Measurements from ENCODE around the gene CLN6. TPM values are rescaled to one million over a fixed set of nuclear protein-coding genes. Genes with fewer than 3 reads are reported as not detected.

The CLN6 gene
- total RNA-seq, 1 donor from 2014 or later: 46.6 TPM

DNA sequence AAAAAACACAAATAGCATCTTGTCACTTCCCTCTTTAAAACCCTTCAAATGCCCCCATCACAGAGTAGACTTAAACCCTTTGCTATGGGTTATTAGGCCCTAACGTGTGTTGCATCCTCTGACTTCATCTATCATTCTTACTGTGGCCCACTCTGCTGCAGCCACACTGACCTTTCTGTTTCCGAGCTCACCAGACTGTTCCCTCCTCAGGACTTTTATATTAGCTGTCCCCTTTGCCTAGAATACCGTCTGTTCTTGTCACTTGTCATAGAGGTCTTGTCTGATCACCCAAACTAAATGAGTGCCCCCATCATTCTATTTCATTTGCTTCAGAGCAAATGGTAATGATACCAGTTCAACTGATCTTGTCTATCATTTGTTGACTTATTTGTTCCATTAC is 47.1 kb upstream of the CLN6 start:
- Mint-ChIP-seq H3K27me3 (no peaks in the 10 kb centered on the region), H3K27ac (peak overlapping the region; percentile 98), H3K4me3 (ENCODE audit: low read depth) (peak overlapping the region; percentile 95), H3K4me1 (ENCODE audit: low read depth) (peaks cover 61% of the 10 kb centered on the region), H3K36me3 (ENCODE audit: insufficient read depth) (peaks cover 2% of the 10 kb centered on the region), H3K9me3 (ENCODE audit: low read depth) (no peaks in the 10 kb centered on the region)
- TF ChIP-seq, protein P1, sequence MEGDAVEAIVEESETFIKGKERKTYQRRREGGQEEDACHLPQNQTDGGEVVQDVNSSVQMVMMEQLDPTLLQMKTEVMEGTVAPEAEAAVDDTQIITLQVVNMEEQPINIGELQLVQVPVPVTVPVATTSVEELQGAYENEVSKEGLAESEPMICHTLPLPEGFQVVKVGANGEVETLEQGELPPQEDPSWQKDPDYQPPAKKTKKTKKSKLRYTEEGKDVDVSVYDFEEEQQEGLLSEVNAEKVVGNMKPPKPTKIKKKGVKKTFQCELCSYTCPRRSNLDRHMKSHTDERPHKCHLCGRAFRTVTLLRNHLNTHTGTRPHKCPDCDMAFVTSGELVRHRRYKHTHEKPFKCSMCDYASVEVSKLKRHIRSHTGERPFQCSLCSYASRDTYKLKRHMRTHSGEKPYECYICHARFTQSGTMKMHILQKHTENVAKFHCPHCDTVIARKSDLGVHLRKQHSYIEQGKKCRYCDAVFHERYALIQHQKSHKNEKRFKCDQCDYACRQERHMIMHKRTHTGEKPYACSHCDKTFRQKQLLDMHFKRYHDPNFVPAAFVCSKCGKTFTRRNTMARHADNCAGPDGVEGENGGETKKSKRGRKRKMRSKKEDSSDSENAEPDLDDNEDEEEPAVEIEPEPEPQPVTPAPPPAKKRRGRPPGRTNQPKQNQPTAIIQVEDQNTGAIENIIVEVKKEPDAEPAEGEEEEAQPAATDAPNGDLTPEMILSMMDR (IDR thresholded peaks at IDR 0.05; ENCODE audit: unreplicated experiment): no peak
- DNase-seq (ENCODE audit: low spot score, unreplicated experiment): no peak

DNA sequence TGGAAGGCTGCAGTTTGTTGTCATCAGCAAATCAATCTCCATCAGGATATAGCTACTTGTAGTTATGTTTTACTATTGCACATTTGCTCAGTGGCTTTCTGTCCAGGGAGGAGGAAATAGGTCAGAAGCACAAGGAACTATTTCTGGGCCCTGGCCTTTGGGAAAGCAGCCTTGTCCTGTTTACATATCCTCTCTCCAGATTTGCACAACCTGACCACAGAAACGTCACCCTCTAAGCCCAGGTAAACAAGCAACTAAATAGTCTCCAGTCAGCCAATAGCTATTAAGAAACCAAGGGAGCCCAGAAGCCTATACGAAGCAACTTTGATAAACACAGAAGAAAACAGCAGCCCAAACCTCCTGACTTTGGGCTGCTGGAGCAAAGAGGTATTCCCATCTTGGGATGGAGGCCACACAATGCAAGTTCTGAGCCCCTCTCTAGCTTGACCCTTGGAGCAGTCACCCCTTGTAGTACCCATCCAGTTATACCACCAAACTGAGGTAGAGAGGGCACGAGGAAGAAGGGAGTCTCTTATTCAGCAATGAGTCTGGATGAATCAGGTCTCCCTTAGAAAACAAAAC is 45.7 kb upstream of the CLN6 start:
- no peak for DNase-seq (ENCODE audit: low spot score, unreplicated experiment)
- Mint-ChIP-seq H3K27me3 (no peaks in the 10 kb centered on the region), H3K27ac (peak overlapping the region; percentile 79), H3K4me3 (ENCODE audit: low read depth) (peak overlapping the region; percentile 12), H3K4me1 (ENCODE audit: low read depth) (peaks cover 55% of the 10 kb centered on the region), H3K36me3 (ENCODE audit: insufficient read depth) (peaks cover 2% of the 10 kb centered on the region), H3K9me3 (ENCODE audit: low read depth) (no peaks in the 10 kb centered on the region)
- TF ChIP-seq, protein P1 (IDR thresholded peaks at IDR 0.05; ENCODE audit: unreplicated experiment): no peak

DNA sequence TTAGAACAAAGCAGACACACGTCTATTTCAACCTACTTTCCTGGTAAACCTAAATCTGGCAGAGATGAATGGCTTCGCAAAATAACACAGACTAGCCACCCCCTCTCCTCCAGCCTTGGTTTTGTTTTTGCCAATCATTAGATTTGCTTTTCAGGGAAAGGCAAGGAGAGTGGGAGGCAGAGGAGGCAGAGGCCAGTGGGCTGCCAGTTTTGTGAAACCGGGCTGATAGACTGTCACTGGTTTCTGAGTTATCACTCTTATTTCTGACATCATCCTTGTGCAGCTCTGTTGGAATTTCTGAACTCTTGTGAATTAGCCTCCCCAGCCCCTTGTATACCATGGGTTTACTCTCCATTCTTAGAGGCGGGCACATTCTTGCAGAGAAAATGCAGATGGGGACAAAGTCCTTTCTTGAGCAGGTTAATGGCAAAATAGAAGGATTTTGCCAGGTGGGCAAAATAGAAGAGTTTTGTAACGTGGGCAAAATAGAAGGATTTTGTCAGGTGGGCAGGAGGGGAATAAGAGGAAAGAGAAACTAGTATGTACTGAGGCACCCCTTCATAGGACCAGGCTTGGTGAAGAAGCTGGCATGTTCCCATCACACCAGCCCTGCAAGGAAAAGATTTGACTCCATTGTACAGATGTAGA is 44.8 kb upstream of the CLN6 start:
- H3K36me3 Mint-ChIP-seq (ENCODE audit: insufficient read depth): no peaks in the 10 kb centered on the region
- TF ChIP-seq, protein P1 (IDR thresholded peaks at IDR 0.05; ENCODE audit: unreplicated experiment): no peak
- H3K27ac Mint-ChIP-seq: peak overlapping the region; percentile 43
- H3K4me1 Mint-ChIP-seq (ENCODE audit: low read depth): peaks cover 46% of the 10 kb centered on the region
- H3K4me3 Mint-ChIP-seq (ENCODE audit: low read depth): peak overlapping the region; percentile 22
- H3K27me3 Mint-ChIP-seq: no peaks in the 10 kb centered on the region
- no peaks in the 10 kb centered on the region for H3K9me3 Mint-ChIP-seq (ENCODE audit: low read depth)
- DNase-seq (ENCODE audit: low spot score, unreplicated experiment): no peak

DNA sequence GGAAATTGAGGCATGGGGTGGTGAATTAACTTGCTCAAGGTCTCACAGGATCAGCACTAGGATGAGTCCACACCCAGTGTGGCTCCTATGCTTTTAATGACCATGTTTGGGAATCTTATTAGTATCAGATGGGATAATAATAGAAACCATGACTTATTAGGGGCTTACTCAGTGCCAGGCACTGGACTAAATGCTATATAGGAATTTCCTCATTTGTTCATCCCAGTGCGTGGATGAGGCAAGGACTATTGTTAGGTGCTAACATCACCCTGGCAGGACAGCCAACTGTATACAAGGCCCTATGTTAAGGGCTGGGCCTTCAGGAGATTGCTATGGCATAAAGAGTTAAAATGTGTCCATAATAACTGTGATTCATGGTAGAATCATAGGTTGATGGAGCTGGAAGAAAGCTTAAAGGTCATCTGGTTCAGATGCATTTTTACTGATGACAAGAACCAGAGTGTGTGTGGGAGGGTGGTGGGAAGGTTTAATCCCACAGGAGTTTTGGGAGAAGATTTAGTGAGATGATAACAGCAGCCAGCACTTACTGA is 43.3 kb upstream of the CLN6 start:
- no peaks in the 10 kb centered on the region for H3K27me3 Mint-ChIP-seq
- H3K4me3 Mint-ChIP-seq (ENCODE audit: low read depth): no peak overlapping the region
- H3K27ac Mint-ChIP-seq: peak overlapping the region; percentile 38
- H3K4me1 Mint-ChIP-seq (ENCODE audit: low read depth): peaks cover 38% of the 10 kb centered on the region
- no peaks in the 10 kb centered on the region for H3K36me3 Mint-ChIP-seq (ENCODE audit: insufficient read depth)
- no peaks in the 10 kb centered on the region for H3K9me3 Mint-ChIP-seq (ENCODE audit: low read depth)
- no peak for DNase-seq (ENCODE audit: low spot score, unreplicated experiment)
- TF ChIP-seq, protein P1 (IDR thresholded peaks at IDR 0.05; ENCODE audit: unreplicated experiment): no peak

DNA sequence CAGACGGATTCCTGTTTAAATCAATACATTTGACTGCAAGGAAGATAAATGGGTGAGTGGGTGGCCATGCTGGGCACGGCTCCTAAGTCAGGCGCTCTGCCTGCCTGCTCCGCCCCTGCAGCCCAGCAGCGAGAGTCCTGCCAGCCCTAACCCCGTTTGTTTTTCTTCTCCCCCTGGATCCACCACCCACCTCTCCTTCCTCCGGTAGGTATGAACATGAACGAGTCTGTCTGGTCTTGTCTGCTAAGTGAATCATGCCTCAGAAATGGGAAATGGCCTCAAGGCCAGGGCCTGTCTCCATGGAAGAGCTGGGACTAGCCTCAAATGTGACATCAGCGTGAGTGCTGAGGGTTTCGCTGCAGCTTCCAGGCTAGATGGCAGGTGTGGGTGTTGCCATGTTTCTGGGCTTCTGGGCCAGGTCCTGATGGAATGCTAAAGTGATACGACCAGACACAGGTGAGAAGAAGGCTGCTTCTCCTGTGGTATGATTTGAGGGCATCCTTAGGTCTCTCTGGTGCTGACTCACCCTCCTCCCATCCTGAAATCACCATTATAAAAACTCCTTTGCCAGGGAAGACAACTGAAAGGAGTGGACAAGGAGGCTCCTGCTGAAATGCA is 42.4 kb upstream of the CLN6 start:
- TF ChIP-seq, protein P1 (IDR thresholded peaks at IDR 0.05; ENCODE audit: unreplicated experiment): no peak
- H3K4me3 Mint-ChIP-seq (ENCODE audit: low read depth): peak overlapping the region; percentile 61
- DNase-seq (ENCODE audit: low spot score, unreplicated experiment): no peak
- H3K4me1 Mint-ChIP-seq (ENCODE audit: low read depth): peaks cover 35% of the 10 kb centered on the region
- no peaks in the 10 kb centered on the region for H3K36me3 Mint-ChIP-seq (ENCODE audit: insufficient read depth)
- H3K27me3 Mint-ChIP-seq: no peaks in the 10 kb centered on the region
- no peaks in the 10 kb centered on the region for H3K9me3 Mint-ChIP-seq (ENCODE audit: low read depth)
- H3K27ac Mint-ChIP-seq: peak overlapping the region; percentile 75

Data from progenitor cell of endocrine pancreas (in vitro differentiated cells).